ENCODE measurements around the gene TMEM183A.

GRCh38 chr1:202991112-202991511 lies 16.1 kb upstream of the TMEM183A start:
- TF ChIP-seq CTCF (IDR thresholded peaks at IDR 0.05) (no peak), EZH2 (IDR thresholded peaks at IDR 0.05; ENCODE audit: borderline replicate concordance, insufficient read depth, low read depth, low read length, poor library complexity, severe bottlenecking) (no peak)
